Transverse colon (tissue), 4 donors: ENCODE results near the gene CLEC18A. TPM values are rescaled to one million over a fixed set of nuclear protein-coding genes. Genes with fewer than 3 reads are reported as not detected.

Source experiments
- DNase-seq: peaks from one replicate; pipeline ENCODE4 v3.0.0-alpha.2; 2019
- H3K27ac ChIP-seq, 4 donors: fragments of 200-600 bp; sonication (generic); 2 replicates each; pipeline ENCODE4 v1.5.1; 2016 to 2018; ENCODE audit warnings: inconsistent platforms in 4 of 4
- H3K27me3 ChIP-seq: fragments of 200-600 bp; sonication (generic); 2 replicates; pipeline ENCODE4 v1.5.1; 2017; ENCODE audit warnings: inconsistent platforms
- H3K36me3 ChIP-seq, 4 donors: fragments of 200-600 bp; sonication (generic); 2 replicates each; pipeline ENCODE4 v1.5.1; 2017 to 2019; ENCODE audit warnings: inconsistent platforms in 4 of 4
- H3K4me1 ChIP-seq, 4 donors: fragments of 200-600 bp; sonication (generic); 2 replicates each; pipeline ENCODE4 v1.5.1; 2017 to 2020; ENCODE audit warnings: inconsistent platforms in 4 of 4
- H3K4me3 ChIP-seq, 4 donors: fragments of 200-600 bp; sonication (generic); 1 replicate in 1 of 4; 2 replicates in 3 of 4; pipeline versions ENCODE4 v1.5.1 to v1.6.1; 2017 to 2019; ENCODE audit warnings: inconsistent platforms in 4 of 4
- H3K9me3 ChIP-seq, 2 donors: fragments of 200-600 bp; sonication (generic); 2 replicates each; pipeline ENCODE4 v1.5.1; 2017 to 2019; ENCODE audit warnings: inconsistent platforms in 2 of 2
- CTCF ChIP-seq, 5 experiments: fragments of 200-600 bp in 3 of 5; fragments of 450-650 bp in 2 of 5; sonication (generic) in 3 of 5; IDR thresholded peaks; 1 replicate in 2 of 5; 2 replicates in 3 of 5; pipeline ENCODE4 v1.5.1; 2016 to 2017; ENCODE audit warnings: antibody characterized with exemption in 5 of 5, inconsistent platforms in 3 of 5, mild to moderate bottlenecking in 2 of 5, moderate library complexity in 1 of 5
- EP300 ChIP-seq: sonication (generic); formaldehyde crosslinking; IDR thresholded peaks from one replicate; pipeline ENCODE4 v1.6.1; 2017; ENCODE audit warnings: antibody characterized with exemption, low read depth
- POLR2A ChIP-seq: fragments of 450-650 bp; IDR thresholded peaks from one replicate; pipeline ENCODE4 v1.6.1; 2016; ENCODE audit warnings: antibody characterized with exemption, mild to moderate bottlenecking, moderate library complexity
- POLR2AphosphoS5 ChIP-seq, 3 donors: sonication (generic); formaldehyde crosslinking; IDR thresholded peaks; one replicate each; pipeline ENCODE4 v1.6.1; 2016; ENCODE audit warnings: antibody characterized with exemption in 3 of 3
- WGBS, 2 donors: methylation state at CpG; one replicate each; pipeline ENCODE4 v1.1.5; 2018; ENCODE audit warnings: low coverage in 1 of 2; 5-methylcytosine and 5-hydroxymethylcytosine counted together
- in situ Hi-C, 4 donors: fragments of 200-750 bp; cut with MboI; loops; one replicate each; pipeline versions ENCODE4 v1.15.0 to v1.15.1; 2017; ENCODE audit warnings: low sequenced_read_pairs in 3 of 4, low pct_ligation_motif_present in 1 of 4, low pct_unique_long_range_greater_than_20kb in 1 of 4
- intact Hi-C: fragments of 100-400 bp; cut with DNase I; formaldehyde crosslinking; loops from one replicate; pipeline ENCODE4 v1.15.1; 2023; ENCODE audit warnings: low total_unique reads
- total RNA-seq, 4 donors: library from RNA; depleted of rRNA; stranded (reverse); fragments of >200 nt; gene quantifications; one replicate each; pipeline ENCODE4 v1.1.0, GENCODE V29; 2016

Gene CLEC18A
- total RNA-seq, 4 donors from 2014 or later, result 0.40 to 7.8 (median 3.2) TPM

- in situ Hi-C loops (no loop called here), intact Hi-C loops (no loop called here)
- Histone ChIP-seq H3K4me1 (peaks cover 0 to 8% (median 3%) of the 10 kb centered on the region in 4 donors), H3K27me3 (no peaks in the 10 kb centered on the region), H3K36me3 (peaks cover 0 to 30% (median 4%) of the 10 kb centered on the region in 4 donors), H3K9me3 (no peaks in the 10 kb centered on the region), H3K4me3 (no peak overlapping the region), H3K27ac (no peak overlapping the region)
- no peak for DNase-seq
- 92 to 98% methylated on average over 4 to 6 of the region's 6 CpGs for WGBS, 2 donors
- TF ChIP-seq CTCF (IDR thresholded peaks at IDR 0.05) (no peak), EP300 (no peak), POLR2A (no peak), POLR2AphosphoS5 (IDR thresholded peaks at IDR 0.05) (no peak)
These were observed 44.2 kb upstream of the CLEC18A start for GRCh38 chr16:69906838-69907401.

- no peak for TF ChIP-seq POLR2A
- TF ChIP-seq EP300, result no peak
- TF ChIP-seq CTCF (IDR thresholded peaks at IDR 0.05), result no peak
- no peak for TF ChIP-seq POLR2AphosphoS5 (IDR thresholded peaks at IDR 0.05)
- Histone ChIP-seq H3K27ac (no peak overlapping the region), H3K4me1 (peaks cover 0 to 8% (median 3%) of the 10 kb centered on the region in 4 donors), H3K36me3 (peaks cover 0 to 30% (median 4%) of the 10 kb centered on the region in 4 donors), H3K9me3 (no peaks in the 10 kb centered on the region), H3K4me3 (no peak overlapping the region), H3K27me3 (no peaks in the 10 kb centered on the region)
- DNase-seq, result no peak
- in situ Hi-C loops, result no loop called here
- intact Hi-C loops, result no loop called here
- 97 to 100% methylated on average over 5 to 8 of the region's 8 CpGs for WGBS, 2 donors
These were observed 42.1 kb upstream of the CLEC18A start for GRCh38 chr16:69909043-69909442.

GRCh38 chr16:69909760-69910159, 41.4 kb upstream of the CLEC18A start:
- 90 to 92% methylated on average over 7 of the region's 7 CpGs for WGBS, 2 donors
- H3K9me3 ChIP-seq, result no peaks in the 10 kb centered on the region
- intact Hi-C loops (no loop called here), in situ Hi-C loops (no loop called here)
- peaks cover 0 to 30% (median 4%) of the 10 kb centered on the region in 4 donors for H3K36me3 ChIP-seq
- no peak overlapping the region for H3K4me3 ChIP-seq
- DNase-seq, result no peak
- peaks cover 0 to 5% (median 2%) of the 10 kb centered on the region in 4 donors for H3K4me1 ChIP-seq
- no peaks in the 10 kb centered on the region for H3K27me3 ChIP-seq
- H3K27ac ChIP-seq, result no peak overlapping the region
- TF ChIP-seq POLR2AphosphoS5 (IDR thresholded peaks at IDR 0.05), result no peak
- TF ChIP-seq POLR2A, result no peak
- no peak for TF ChIP-seq CTCF (IDR thresholded peaks at IDR 0.05)
- no peak for TF ChIP-seq EP300

- TF ChIP-seq EP300 (no peak), CTCF (IDR thresholded peaks at IDR 0.05) (no peak), POLR2AphosphoS5 (IDR thresholded peaks at IDR 0.05) (no peak), POLR2A (no peak)
- H3K9me3 ChIP-seq, result no peaks in the 10 kb centered on the region
- H3K27me3 ChIP-seq, result no peaks in the 10 kb centered on the region
- no peaks in the 10 kb centered on the region for H3K4me1 ChIP-seq
- H3K4me3 ChIP-seq, result no peak overlapping the region
- H3K27ac ChIP-seq, result no peak overlapping the region
- in situ Hi-C loops, result no loop called here
- intact Hi-C loops, result no loop called here
- H3K36me3 ChIP-seq, result peaks cover 0 to 30% (median 4%) of the 10 kb centered on the region in 4 donors
- DNase-seq, result no peak
- WGBS, 2 donors, result 71% methylated on average over 3 of the region's 3 CpGs; no CpG with 5 or more reads in 1 of the 2 donors
These were observed 40.2 kb upstream of the CLEC18A start for GRCh38 chr16:69910964-69911363.
